Measurements from ENCODE around the gene HOMER2. TPM values are rescaled to one million over a fixed set of nuclear protein-coding genes. Genes with fewer than 3 reads are reported as not detected.

HOMER2 gene
- total and polyA plus RNA-seq, 2 of the 4 experiments (the other 2 are of a cell fraction), result 0.54 to 0.79 TPM

- no peak overlapping the region for H4K5ac ChIP-seq (ENCODE audit: low read depth, low read length)
- in situ Hi-C loops (cut with MboI; ENCODE audit: low sequenced_read_pairs) (no loop called here), intact Hi-C loops (cut with micrococcal nuclease) (no loop called here), dilution Hi-C loops (cut with HindIII; ENCODE audit: low sequenced_read_pairs, unreplicated experiment) (no loop called here)
- no peak overlapping the region for H3K23ac ChIP-seq (ENCODE audit: low read depth, low read length)
- ChIA-PET CTCF (interaction anchor here (0.6 kb wide), 1 partner anchor 33 kb away, joined by 4 read pairs; no protein-coding TSS in a partner anchor), POLR2A (ENCODE audit: unreplicated experiment) (no interaction called here)
- TF ChIP-seq FOS (IDR thresholded peaks at IDR 0.05; ENCODE audit: low read depth, low read length), result no peak
- TF ChIP-seq CEBPB (IDR thresholded peaks at IDR 0.05; ENCODE audit: low read depth, low read length), result no peak
- TF ChIP-seq MAZ (IDR thresholded peaks at IDR 0.05; ENCODE audit: borderline replicate concordance, low read depth, low read length), result no peak
- TF ChIP-seq NFE2L2 (IDR thresholded peaks at IDR 0.05; ENCODE audit: low read depth, low read length), result no peak
- TF ChIP-seq MAFK (IDR thresholded peaks at IDR 0.05; ENCODE audit: low read depth, low read length), result no peak
- no peak for TF ChIP-seq POLR2A (IDR thresholded peaks at IDR 0.05; ENCODE audit: low read depth, low read length)
- no peak for TF ChIP-seq RCOR1 (IDR thresholded peaks at IDR 0.05; ENCODE audit: insufficient replicate concordance, low read length)
- H3K9me3 ChIP-seq (ENCODE audit: control insufficient read depth, insufficient read depth, low read length), result no peaks in the 10 kb centered on the region
- no peak overlapping the region for H3K56ac ChIP-seq (ENCODE audit: extremely low read depth, insufficient read depth, low read length)
- 23% methylated on average over 1 of the region's 4 CpGs; no CpG with 5 or more reads in 1 of the 2 experiments for WGBS, 2 experiments (ENCODE audit: extremely low coverage in 2 of 2, insufficient read length in 1 of 2)
- H2AFZ ChIP-seq (replicated peaks; ENCODE audit: low read length, poor library complexity), result no peak overlapping the region
- peak; percentile 18 for DNase-seq
- peaks cover 3% of the 10 kb centered on the region; the same call in 1 of the 2 replicates for H3K4me1 ChIP-seq (ENCODE audit: control insufficient read depth, insufficient read depth, low read length)
- no peak overlapping the region for H3K27ac ChIP-seq (ENCODE audit: insufficient read depth, low read length)
- no peak overlapping the region for H4K8ac ChIP-seq (ENCODE audit: low read depth in 2 of 2, low read length in 2 of 2)
- no peak overlapping the region for H2BK20ac ChIP-seq (ENCODE audit: low read depth, low read length)
- no peak overlapping the region; the same call in 1 of the 2 replicates for H3K4me2 ChIP-seq (ENCODE audit: low read depth, low read length)
- H3K4me3 ChIP-seq (ENCODE audit: insufficient read depth, low read depth, low read length), result no peak overlapping the region
- no TSS peak for BruUV-seq (replicated peaks)
- H3K18ac ChIP-seq (ENCODE audit: low read depth, low read length), result no peak overlapping the region
- no peak overlapping the region for H2AK5ac ChIP-seq (ENCODE audit: low read depth, low read length)
- no peak overlapping the region for H2BK15ac ChIP-seq (ENCODE audit: low read depth, low read length)
- peaks cover 8% of the 10 kb centered on the region for H3K27me3 ChIP-seq (ENCODE audit: control insufficient read depth, insufficient read depth, low read length)
- H3K9ac ChIP-seq (ENCODE audit: low read depth, low read length), result no peak overlapping the region
- no peak overlapping the region for H3K14ac ChIP-seq (replicated peaks; ENCODE audit: low read depth, low read length)
- no peaks in the 10 kb centered on the region for H3K79me1 ChIP-seq (ENCODE audit: low read depth in 1 of 2, low read length in 2 of 2)
- no peak overlapping the region for H3K4ac ChIP-seq (ENCODE audit: low read depth, low read length)
- no peak overlapping the region for H2BK120ac ChIP-seq (ENCODE audit: low read depth, low read length)
- peak; percentile 92 for ATAC-seq (ENCODE audit: low read depth)
- H2AK9ac ChIP-seq (replicated peaks; ENCODE audit: low read depth, low read length, poor library complexity), result no peak overlapping the region
- no peaks in the 10 kb centered on the region for H3K36me3 ChIP-seq (ENCODE audit: control insufficient read depth, insufficient read depth, low read length)
- H3K9me1 ChIP-seq (ENCODE audit: insufficient read depth, low read length), result no peaks in the 10 kb centered on the region
- H4K91ac ChIP-seq (ENCODE audit: insufficient read depth, low read depth, low read length), result no peak overlapping the region
- H2BK5ac ChIP-seq (ENCODE audit: low read depth, low read length, poor library complexity, severe bottlenecking), result no peak overlapping the region
- no peaks in the 10 kb centered on the region for H4K20me1 ChIP-seq (ENCODE audit: insufficient read depth, low read length)
Observed at GRCh38 chr15:82894971-82895520, 57.5 kb downstream of the HOMER2 start.
